ENCODE data around the gene ILKAP. TPM values are rescaled to one million over a fixed set of nuclear protein-coding genes. Genes with fewer than 3 reads are reported as not detected.

ILKAP gene
- total and polyA plus RNA-seq, 2 of the 4 experiments (the other 2 are of a cell fraction) = 13.3 to 44.2 TPM

GRCh38 chr2:238207006-238207405 is 3.5 kb upstream of the ILKAP start:
- Histone ChIP-seq H3K56ac (ENCODE audit: extremely low read depth, insufficient read depth, low read length) (no peak overlapping the region), H3K79me1 (ENCODE audit: low read depth in 1 of 2, low read length in 2 of 2) (peaks cover 0 to 14% of the 10 kb centered on the region in 2 experiments; a peak in 1 of 4 replicates), H3K27ac (ENCODE audit: insufficient read depth, low read length) (no peak overlapping the region), H2BK5ac (ENCODE audit: low read depth, low read length, poor library complexity, severe bottlenecking) (no peak overlapping the region), H3K9ac (ENCODE audit: low read depth, low read length) (no peak overlapping the region), H4K20me1 (ENCODE audit: insufficient read depth, low read length) (peaks cover 7% of the 10 kb centered on the region), H2AK5ac (ENCODE audit: low read depth, low read length) (no peak overlapping the region), H3K14ac (replicated peaks; ENCODE audit: low read depth, low read length) (no peak overlapping the region), H3K4ac (ENCODE audit: low read depth, low read length) (no peak overlapping the region), H3K4me1 (ENCODE audit: control insufficient read depth, insufficient read depth, low read length) (peaks cover 3% of the 10 kb centered on the region), H4K91ac (ENCODE audit: insufficient read depth, low read depth, low read length) (no peak overlapping the region), H3K18ac (ENCODE audit: low read depth, low read length) (no peak overlapping the region), H2AK9ac (replicated peaks; ENCODE audit: low read depth, low read length, poor library complexity) (no peak overlapping the region), H3K9me3 (ENCODE audit: control insufficient read depth, insufficient read depth, low read length) (peaks cover 3% of the 10 kb centered on the region; the same call in 1 of the 2 replicates), H3K9me1 (ENCODE audit: insufficient read depth, low read length) (no peaks in the 10 kb centered on the region), H2BK15ac (ENCODE audit: low read depth, low read length) (no peak overlapping the region), H4K5ac (ENCODE audit: low read depth, low read length) (no peak overlapping the region), H3K23ac (ENCODE audit: low read depth, low read length) (no peak overlapping the region), H2BK120ac (ENCODE audit: low read depth, low read length) (no peak overlapping the region), H3K4me2 (ENCODE audit: low read depth, low read length) (no peak overlapping the region), H4K8ac (ENCODE audit: low read depth in 2 of 2, low read length in 2 of 2) (no peak overlapping the region), H2BK20ac (ENCODE audit: low read depth, low read length) (no peak overlapping the region), H3K27me3 (ENCODE audit: control insufficient read depth, insufficient read depth, low read length) (peaks cover 33% of the 10 kb centered on the region), H2AFZ (replicated peaks; ENCODE audit: low read length, poor library complexity) (no peak overlapping the region), H3K36me3 (ENCODE audit: control insufficient read depth, insufficient read depth, low read length) (no peaks in the 10 kb centered on the region), H3K4me3 (ENCODE audit: insufficient read depth, low read depth, low read length) (no peak overlapping the region)
- CTCF ChIA-PET = no interaction called here
- no TSS peak for BruUV-seq (replicated peaks)
- in situ Hi-C loops (cut with MboI; ENCODE audit: low sequenced_read_pairs) (no loop called here), dilution Hi-C loops (cut with HindIII; ENCODE audit: low sequenced_read_pairs, unreplicated experiment) (no loop called here), intact Hi-C loops (cut with micrococcal nuclease) (no loop called here)
- POLR2A ChIA-PET (ENCODE audit: unreplicated experiment) = no interaction called here
- DNase-seq (no peak), ATAC-seq (ENCODE audit: low read depth) (no peak)
- no peak for TF ChIP-seq POLR2A (IDR thresholded peaks at IDR 0.05; ENCODE audit: low read depth, low read length)
- no peak for TF ChIP-seq SMC3 (IDR thresholded peaks at IDR 0.05; ENCODE audit: low read depth, low read length)
- no peak for TF ChIP-seq RCOR1 (IDR thresholded peaks at IDR 0.05; ENCODE audit: insufficient replicate concordance, low read length)
- no peak for TF ChIP-seq FOS (IDR thresholded peaks at IDR 0.05; ENCODE audit: low read depth, low read length)
- no peak for TF ChIP-seq MAFK (IDR thresholded peaks at IDR 0.05; ENCODE audit: low read depth, low read length)
- no peak for TF ChIP-seq CEBPB (IDR thresholded peaks at IDR 0.05; ENCODE audit: low read depth, low read length)
- WGBS, 2 experiments (ENCODE audit: extremely low coverage in 2 of 2, insufficient read length in 1 of 2) = 61% methylated on average over 4 of the region's 7 CpGs; no CpG with 5 or more reads in 1 of the 2 experiments
